Lung (tissue), 12 donors: Measurements from ENCODE around the gene NDUFA3. TPM values are rescaled to one million over a fixed set of nuclear protein-coding genes. Genes with fewer than 3 reads are reported as not detected.

Experiments used
- ATAC-seq: fragments of 200-7000 bp; cut with Tn5 transposase; one replicate; pipeline ENCODE4 v1.9.1; 2020; ENCODE audit warnings: moderate number of reproducible peaks; ENCODE audit not compliant: insufficient read depth, low FRiP score
- DNase-seq, 3 donors: peaks; one replicate each; pipeline ENCODE4 v3.0.0-alpha.2; 2013 to 2017
- H3K27ac ChIP-seq, 2 donors: one replicate each; pipeline ENCODE4 v1.5.1; 2013; ENCODE audit warnings: mild to moderate bottlenecking in 2 of 2, moderate library complexity in 2 of 2, control low read depth in 1 of 2, inconsistent platforms in 1 of 2, low read depth in 1 of 2, low read length in 1 of 2
- H3K27me3 ChIP-seq, 3 donors: one replicate each; pipeline ENCODE4 v1.5.1; 2013; ENCODE audit warnings: low read length in 2 of 3; ENCODE audit not compliant: control insufficient read depth in 3 of 3, insufficient read depth in 3 of 3
- H3K36me3 ChIP-seq, 4 donors: one replicate each; pipeline ENCODE4 v1.5.1; 2013; ENCODE audit warnings: low read length in 4 of 4, mild to moderate bottlenecking in 1 of 4, moderate library complexity in 1 of 4; ENCODE audit not compliant: control insufficient read depth in 4 of 4, insufficient read depth in 4 of 4
- H3K4me1 ChIP-seq, 5 donors: one replicate each; pipeline ENCODE4 v1.5.1; 2013; ENCODE audit warnings: low read length in 5 of 5, mild to moderate bottlenecking in 2 of 5, moderate library complexity in 1 of 5; ENCODE audit not compliant: control insufficient read depth in 5 of 5, insufficient read depth in 5 of 5
- H3K4me3 ChIP-seq: one replicate; pipeline ENCODE4 v1.5.1; 2013; ENCODE audit warnings: mild to moderate bottlenecking, control low read depth, moderate library complexity
- H3K9ac ChIP-seq, 2 donors: one replicate each; pipeline ENCODE4 v1.5.1; 2013; ENCODE audit warnings: low read length in 2 of 2, control low read depth in 1 of 2; ENCODE audit not compliant: insufficient read depth in 1 of 2
- H3K9me3 ChIP-seq, 4 donors: one replicate each; pipeline ENCODE4 v1.5.1; 2013; ENCODE audit warnings: low read length in 3 of 4, mild to moderate bottlenecking in 1 of 4, moderate library complexity in 1 of 4; ENCODE audit not compliant: control insufficient read depth in 4 of 4, insufficient read depth in 3 of 4
- WGBS, 2 donors: extraction: QIAGEN DNeasy Blood & Tissue Kit; methylation state at CpG; one replicate each; pipeline ENCODE4 v1.1.7; 2013; 5-methylcytosine and 5-hydroxymethylcytosine counted together
- polyA plus RNA-seq, 2 donors: library from polyadenylated mRNA; stranded (reverse); fragments of 200-250 nt; gene quantifications; one replicate each; pipeline ENCODE4 v1.2.1, GENCODE V29; 2013
- total RNA-seq, 2 donors: library from RNA; depleted of rRNA in 1 of 2; stranded (reverse); fragments of >200 nt in 1 of 2; gene quantifications; one replicate each; pipeline ENCODE4 v1.2.1, GENCODE V29; 2014 to 2021
- TF ChIP-seq, protein P1 (sequence below): IDR thresholded peaks from 2 replicates; pipeline ENCODE4 v1.5.1; 2012; ENCODE audit warnings: mild to moderate bottlenecking; ENCODE audit errors: control extremely low read depth, extremely low read depth
- donor health status: control.
- donor health status: control.
- donor health status: Bipolar disorder and iron deficiency.
- donor health status: healthy.
- donor health status: DM: yes; HTN: yes; CAD: no.

Gene NDUFA3
- total and polyA plus RNA-seq, 4 donors: 12.8 to 548 (median 116) TPM

DNA sequence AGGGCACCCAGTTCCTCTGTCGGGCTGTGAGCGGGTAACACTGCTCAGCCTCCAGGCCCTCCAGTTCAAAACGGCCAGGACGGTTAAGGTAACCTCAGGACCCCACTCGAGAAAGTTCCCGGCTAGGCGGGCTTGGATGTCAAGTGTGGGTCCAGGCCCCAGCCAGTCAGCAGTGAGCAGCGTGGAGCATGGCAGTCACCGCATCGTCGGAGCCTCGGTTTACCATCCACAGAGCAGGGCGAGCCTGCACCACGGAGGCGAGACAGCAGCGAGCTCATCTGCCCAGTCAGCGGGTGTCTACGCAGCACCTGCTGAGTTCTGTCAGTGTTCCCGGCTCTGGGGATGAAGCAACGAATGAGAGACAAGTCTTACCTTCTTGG, 27.0 kb downstream of the NDUFA3 start:
- 97 to 98% methylated on average over 20 of the region's 20 CpGs for WGBS, 2 donors
- DNase-seq (no peak), ATAC-seq (no peak)
- TF ChIP-seq, protein P1, sequence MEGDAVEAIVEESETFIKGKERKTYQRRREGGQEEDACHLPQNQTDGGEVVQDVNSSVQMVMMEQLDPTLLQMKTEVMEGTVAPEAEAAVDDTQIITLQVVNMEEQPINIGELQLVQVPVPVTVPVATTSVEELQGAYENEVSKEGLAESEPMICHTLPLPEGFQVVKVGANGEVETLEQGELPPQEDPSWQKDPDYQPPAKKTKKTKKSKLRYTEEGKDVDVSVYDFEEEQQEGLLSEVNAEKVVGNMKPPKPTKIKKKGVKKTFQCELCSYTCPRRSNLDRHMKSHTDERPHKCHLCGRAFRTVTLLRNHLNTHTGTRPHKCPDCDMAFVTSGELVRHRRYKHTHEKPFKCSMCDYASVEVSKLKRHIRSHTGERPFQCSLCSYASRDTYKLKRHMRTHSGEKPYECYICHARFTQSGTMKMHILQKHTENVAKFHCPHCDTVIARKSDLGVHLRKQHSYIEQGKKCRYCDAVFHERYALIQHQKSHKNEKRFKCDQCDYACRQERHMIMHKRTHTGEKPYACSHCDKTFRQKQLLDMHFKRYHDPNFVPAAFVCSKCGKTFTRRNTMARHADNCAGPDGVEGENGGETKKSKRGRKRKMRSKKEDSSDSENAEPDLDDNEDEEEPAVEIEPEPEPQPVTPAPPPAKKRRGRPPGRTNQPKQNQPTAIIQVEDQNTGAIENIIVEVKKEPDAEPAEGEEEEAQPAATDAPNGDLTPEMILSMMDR: no peak
- Histone ChIP-seq H3K4me1 (no peaks in the 10 kb centered on the region), H3K4me3 (no peak overlapping the region), H3K27me3 (no peaks in the 10 kb centered on the region), H3K9me3 (no peaks in the 10 kb centered on the region), H3K27ac (no peak overlapping the region), H3K9ac (no peak overlapping the region), H3K36me3 (peaks cover 10 to 63% (median 26%) of the 10 kb centered on the region in 4 donors)

DNA sequence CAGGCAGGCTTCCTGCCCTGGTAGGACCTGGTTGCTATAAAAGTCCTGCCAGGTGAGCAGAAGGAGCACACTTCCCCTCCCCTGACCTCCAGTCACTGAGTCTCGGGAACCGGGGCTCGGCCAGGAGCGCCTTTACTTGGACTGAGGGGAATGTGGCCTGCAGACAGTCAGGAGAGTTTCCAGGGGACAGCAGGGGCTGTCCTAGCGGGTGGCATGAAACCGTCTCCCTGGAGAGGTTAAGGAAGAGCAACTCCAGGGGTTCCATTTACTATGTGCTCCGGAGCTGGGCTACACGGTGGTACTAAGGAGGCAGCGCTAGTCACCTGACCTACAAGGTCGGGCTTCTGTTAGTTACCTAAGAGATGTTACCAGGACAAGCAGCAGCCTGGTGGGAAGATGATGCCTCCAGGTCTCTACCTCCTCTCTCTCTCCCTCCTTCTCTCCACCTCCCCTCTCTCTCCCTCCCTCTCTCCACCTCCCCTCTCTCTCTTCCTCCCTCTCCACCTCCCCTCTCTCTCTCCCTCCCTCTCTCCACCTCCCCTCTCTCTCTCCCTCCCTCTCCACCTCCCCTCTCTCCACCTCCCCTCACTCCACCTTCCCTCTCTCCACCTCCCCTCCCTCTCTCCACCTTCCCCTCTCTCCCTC, 30.8 kb downstream of the NDUFA3 start:
- peaks cover 3 to 29% (median 18%) of the 10 kb centered on the region in 4 donors for H3K36me3 ChIP-seq
- no peak overlapping the region for H3K4me3 ChIP-seq
- H3K27ac ChIP-seq: no peak overlapping the region
- ATAC-seq (no peak), DNase-seq (peak in 2 of 3 donors; percentile 46 to 55)
- no peaks in the 10 kb centered on the region for H3K9me3 ChIP-seq
- H3K4me1 ChIP-seq: peaks cover 0 to 10% (median 5%) of the 10 kb centered on the region in 5 donors
- H3K27me3 ChIP-seq: no peaks in the 10 kb centered on the region
- WGBS, 2 donors: 83 to 88% methylated on average over 10 of the region's 10 CpGs
- no peak overlapping the region for H3K9ac ChIP-seq
- TF ChIP-seq, protein P1: no peak

DNA sequence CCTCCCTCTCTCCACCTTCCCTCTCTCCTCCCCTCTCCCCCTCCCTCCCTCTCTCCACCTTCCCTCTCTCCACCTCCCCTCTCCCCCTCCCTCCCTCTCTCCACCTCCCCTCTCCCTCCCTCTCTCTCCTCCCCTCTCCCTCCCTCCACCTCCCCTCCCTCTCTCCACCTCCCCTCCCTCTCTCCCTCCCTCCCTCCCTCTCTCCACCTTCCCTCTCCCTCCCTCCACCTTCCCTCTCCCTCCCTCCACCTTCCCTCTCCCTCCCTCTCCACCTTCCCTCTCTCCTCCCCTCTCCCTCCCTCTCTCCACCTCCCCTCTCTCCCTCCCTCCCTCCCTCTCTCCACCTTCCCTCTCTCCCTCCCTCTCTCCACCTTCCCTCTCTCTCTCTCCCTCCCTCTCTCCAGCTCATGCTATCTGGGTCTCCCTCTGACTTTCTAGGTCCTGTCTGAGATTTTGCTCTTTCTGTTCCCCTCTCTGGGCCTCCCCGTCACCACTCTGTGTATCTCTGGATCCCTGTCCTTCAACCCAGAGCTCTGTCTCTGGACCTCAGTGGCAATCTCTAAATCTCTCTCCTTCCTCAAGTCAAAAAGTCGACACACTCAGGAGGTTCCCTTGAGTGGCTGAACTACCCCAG, 31.4 kb downstream of the NDUFA3 start:
- no peaks in the 10 kb centered on the region for H3K27me3 ChIP-seq
- TF ChIP-seq, protein P1: no peak
- H3K27ac ChIP-seq: no peak overlapping the region
- ATAC-seq: no peak
- H3K4me1 ChIP-seq: peaks cover 0 to 16% (median 9%) of the 10 kb centered on the region in 5 donors
- no peak overlapping the region for H3K4me3 ChIP-seq
- H3K9ac ChIP-seq: no peak overlapping the region
- H3K36me3 ChIP-seq: peaks cover 3 to 22% (median 16%) of the 10 kb centered on the region in 4 donors
- WGBS, 2 donors: 71 to 78% methylated on average over 2 of the region's 2 CpGs
- H3K9me3 ChIP-seq: no peaks in the 10 kb centered on the region
- DNase-seq: no peak
